Caco-2 (cell line): ENCODE data around the gene SEBOX. TPM values are rescaled to one million over a fixed set of nuclear protein-coding genes. Genes with fewer than 3 reads are reported as not detected.
A peak's percentile ranks its signal among the peaks of the same experiment; 100 is the strongest.

Experiments used
- BruUV-seq: library from RNA; stranded (reverse); fragments of 400-500 nt; replicated peaks from 2 replicates; lab custom pipeline; 2021; lab: Mats Ljungman, UMichigan
- CTCF ChIA-PET: fragments of 300-600 bp; sonication (Branson Sonifier 250); formaldehyde crosslinking; loops from one replicate; lab custom pipeline; 2022; ENCODE audit warnings: antibody characterized with exemption; lab: Charles Lee
- POLR2A ChIA-PET: fragments of 300-600 bp; sonication (Branson Sonifier 250); formaldehyde crosslinking; loops from one replicate; lab custom pipeline; 2022; ENCODE audit warnings: antibody characterized with exemption; lab: Charles Lee
- DNase-seq, 2 experiments: peaks; one replicate each; pipeline versions ENCODE4 v3.0.0 to v3.0.0-alpha.2; 2020 to 2022
- H3K27me3 ChIP-seq: replicated peaks from 2 replicates; pipeline ENCODE4 v1.6.0; 2011; ENCODE audit warnings: low read length; ENCODE audit not compliant: control insufficient read depth, insufficient read depth
- H3K36me3 ChIP-seq: 2 replicates; pipeline ENCODE4 v1.5.1; 2011; ENCODE audit warnings: low read length; ENCODE audit not compliant: control insufficient read depth, insufficient read depth
- H3K4me1 ChIP-seq: fragments of 250-450 bp; sonication (Bioruptor Pico); 2 replicates; pipeline ENCODE4 v1.5.1; 2020; ENCODE audit warnings: mild to moderate bottlenecking
- H3K4me3 ChIP-seq: 2 replicates; pipeline ENCODE4 v1.5.1; 2011; ENCODE audit warnings: low read depth, mild to moderate bottlenecking, control low read depth, low read length
- H3K9me3 ChIP-seq: fragments of 250-450 bp; sonication (Bioruptor Pico); 2 replicates; pipeline ENCODE4 v1.5.1; 2020; ENCODE audit warnings: mild to moderate bottlenecking, moderate library complexity
- H3K27ac Mint-ChIP-seq: one replicate; pipeline ENCODE4 v1.8.0; 2022; ENCODE audit warnings: mixed read lengths; ENCODE audit not compliant: unreplicated experiment
- H3K27me3 Mint-ChIP-seq: one replicate; pipeline ENCODE4 v1.8.0; 2022; ENCODE audit warnings: mixed read lengths; ENCODE audit not compliant: insufficient read depth, unreplicated experiment
- H3K36me3 Mint-ChIP-seq: one replicate; pipeline ENCODE4 v1.8.0; 2022; ENCODE audit warnings: mild to moderate bottlenecking, mixed read lengths; ENCODE audit not compliant: insufficient read depth, unreplicated experiment
- H3K4me1 Mint-ChIP-seq: one replicate; pipeline ENCODE4 v1.8.0; 2022; ENCODE audit warnings: low read depth, mixed read lengths; ENCODE audit not compliant: unreplicated experiment
- H3K4me3 Mint-ChIP-seq: one replicate; pipeline ENCODE4 v1.8.0; 2022; ENCODE audit warnings: mild to moderate bottlenecking, moderate library complexity, mixed read lengths; ENCODE audit not compliant: unreplicated experiment
- H3K9me3 Mint-ChIP-seq: one replicate; pipeline ENCODE4 v1.8.0; 2022; ENCODE audit warnings: mixed read lengths; ENCODE audit not compliant: unreplicated experiment
- intact Hi-C: fragments of 100-400 bp; cut with micrococcal nuclease; formaldehyde crosslinking; loops from one replicate; pipeline ENCODE4 v1.10.0; 2022; ENCODE audit not compliant: unreplicated experiment
- total RNA-seq: library from RNA; stranded (reverse); gene quantifications from 2 replicates; pipeline ENCODE4 v1.2.3, GENCODE V29; 2022
- TF ChIP-seq, protein P1 (sequence below), 2 experiments: fragments of 200-600 bp in 1 of 2; IDR thresholded peaks; 1 replicate in 1 of 2; 2 replicates in 1 of 2; pipeline versions ENCODE4 v1.5.1 to v1.8.0; 2011 to 2022; ENCODE audit warnings: antibody characterized with exemption in 1 of 2, control low read depth in 1 of 2, inconsistent platforms in 1 of 2, low read depth in 1 of 2, low read length in 1 of 2, mild to moderate bottlenecking in 1 of 2, moderate library complexity in 1 of 2; ENCODE audit not compliant: insufficient read depth in 1 of 2, severe bottlenecking in 1 of 2, unreplicated experiment in 1 of 2

SEBOX gene
- total RNA-seq, 1 experiment from 2014 or later, result not detected

- no peaks in the 10 kb centered on the region for H3K9me3 ChIP-seq
- Mint-ChIP-seq H3K4me3 (peak within 1 kb of the TSS; percentile 90), H3K27me3 (no peaks in the 10 kb centered on the region), H3K27ac (peak within 1 kb of the TSS; percentile 72), H3K4me1 (peaks cover 31% of the 10 kb centered on the region), H3K36me3 (peaks cover 51% of the 10 kb centered on the region), H3K9me3 (no peaks in the 10 kb centered on the region)
- H3K4me1 ChIP-seq, result peaks cover 56% of the 10 kb centered on the region
- no TSS peak for BruUV-seq
- ChIA-PET CTCF (interaction anchor here (0.7 to 3.0 kb wide), 7 partner anchors 11 to 70 kb away, joined by 3 to 40 read pairs (median 3); partner anchors contain the start of genes IFT20, TNFAIP1 and VTN), POLR2A (interaction anchor here (0.5 to 4.6 kb wide), 10 partner anchors 11 to 365 kb away, joined by 3 to 40 read pairs (median 4); partner anchors contain the start of genes IFT20, POLDIP2, TNFAIP1 and VTN)
- H3K4me3 ChIP-seq, result peak within 1 kb of the TSS; percentile 78
- DNase-seq, result peak; percentile 96 to 97
- H3K27me3 ChIP-seq, result no peaks in the 10 kb centered on the region
- TF ChIP-seq, protein P1, sequence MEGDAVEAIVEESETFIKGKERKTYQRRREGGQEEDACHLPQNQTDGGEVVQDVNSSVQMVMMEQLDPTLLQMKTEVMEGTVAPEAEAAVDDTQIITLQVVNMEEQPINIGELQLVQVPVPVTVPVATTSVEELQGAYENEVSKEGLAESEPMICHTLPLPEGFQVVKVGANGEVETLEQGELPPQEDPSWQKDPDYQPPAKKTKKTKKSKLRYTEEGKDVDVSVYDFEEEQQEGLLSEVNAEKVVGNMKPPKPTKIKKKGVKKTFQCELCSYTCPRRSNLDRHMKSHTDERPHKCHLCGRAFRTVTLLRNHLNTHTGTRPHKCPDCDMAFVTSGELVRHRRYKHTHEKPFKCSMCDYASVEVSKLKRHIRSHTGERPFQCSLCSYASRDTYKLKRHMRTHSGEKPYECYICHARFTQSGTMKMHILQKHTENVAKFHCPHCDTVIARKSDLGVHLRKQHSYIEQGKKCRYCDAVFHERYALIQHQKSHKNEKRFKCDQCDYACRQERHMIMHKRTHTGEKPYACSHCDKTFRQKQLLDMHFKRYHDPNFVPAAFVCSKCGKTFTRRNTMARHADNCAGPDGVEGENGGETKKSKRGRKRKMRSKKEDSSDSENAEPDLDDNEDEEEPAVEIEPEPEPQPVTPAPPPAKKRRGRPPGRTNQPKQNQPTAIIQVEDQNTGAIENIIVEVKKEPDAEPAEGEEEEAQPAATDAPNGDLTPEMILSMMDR (IDR thresholded peaks at IDR 0.05; ENCODE audit: insufficient read depth in 1 of 2, low read depth in 1 of 2, low read length in 1 of 2, severe bottlenecking in 1 of 2, unreplicated experiment in 1 of 2), result no peak
- H3K36me3 ChIP-seq, result peaks cover 13% of the 10 kb centered on the region
- intact Hi-C loops, result loop anchor here (1.0 to 10.0 kb wide), 6 partner anchors 8 to 171 kb away; partner anchors contain the start of gene POLDIP2
Observed at GRCh38 chr17:28405632-28406472, 40.9 kb upstream of the SEBOX start, which contains the start of gene SLC46A1. SLC46A1 (minus strand) TSS chr17:28406212; CDS start chr17:28406114, 98 bp downstream.

- peaks cover 56% of the 10 kb centered on the region for H3K4me1 ChIP-seq
- intact Hi-C loops, result loop anchor here (2.0 to 10.0 kb wide), 2 partner anchors 20 to 170 kb away; no protein-coding TSS in a partner anchor
- H3K4me3 Mint-ChIP-seq, result peak overlapping the region; percentile 90
- CTCF ChIA-PET, result interaction anchor here (0.7 to 2.3 kb wide), 6 partner anchors 10 to 70 kb away, joined by 3 to 14 read pairs (median 3); partner anchors contain the start of genes IFT20, TNFAIP1 and VTN
- peak overlapping the region; percentile 72 for H3K27ac Mint-ChIP-seq
- H3K27me3 ChIP-seq, result no peaks in the 10 kb centered on the region
- H3K4me1 Mint-ChIP-seq, result peaks cover 31% of the 10 kb centered on the region
- H3K9me3 ChIP-seq, result no peaks in the 10 kb centered on the region
- H3K36me3 ChIP-seq, result peaks cover 17% of the 10 kb centered on the region
- H3K27me3 Mint-ChIP-seq, result no peaks in the 10 kb centered on the region
- H3K9me3 Mint-ChIP-seq, result no peaks in the 10 kb centered on the region
- no peak for DNase-seq
- H3K4me3 ChIP-seq, result peak overlapping the region; percentile 78
- TF ChIP-seq, protein P1 (IDR thresholded peaks at IDR 0.05; ENCODE audit: insufficient read depth in 1 of 2, low read depth in 1 of 2, low read length in 1 of 2, severe bottlenecking in 1 of 2, unreplicated experiment in 1 of 2), result no peak
- POLR2A ChIA-PET, result interaction anchor here (0.5 to 4.6 kb wide), 7 partner anchors 10 to 364 kb away, joined by 3 to 40 read pairs (median 5); partner anchors contain the start of genes IFT20, POLDIP2, TNFAIP1 and VTN
- no TSS peak for BruUV-seq
- H3K36me3 Mint-ChIP-seq, result peaks cover 60% of the 10 kb centered on the region
Observed at GRCh38 chr17:28404812-28405570, 40.0 kb upstream of the SEBOX start.
